ENCODE measurements around the gene ABCD1. TPM values are rescaled to one million over a fixed set of nuclear protein-coding genes. Genes with fewer than 3 reads are reported as not detected.
"Not testable (repeated sequence)": the region's sequence is repeated elsewhere in the genome, so short reads cannot be mapped to it uniquely, and the experiment has no call there.

ABCD1 gene
- total RNA-seq, 2 donors from 2014 or later = 9.7 to 97.8 TPM

GRCh38 chrX:153696100-153696499 is 28.6 kb upstream of the ABCD1 start:
- 80% methylated on average over 11 of the region's 15 CpGs for WGBS
- no peak overlapping the region for H3K4me3 ChIP-seq
- H3K4me1 ChIP-seq (replicated peaks) = no peaks in the 10 kb centered on the region
- DNase-seq (ENCODE audit: low spot score) = no peak
- no peaks in the 10 kb centered on the region for H3K27me3 ChIP-seq (replicated peaks; ENCODE audit: insufficient read depth)
- no peaks in the 10 kb centered on the region for H3K9me3 ChIP-seq
- no peak overlapping the region for H3K27ac ChIP-seq
- TF ChIP-seq CTCF (IDR thresholded peaks at IDR 0.05) = no peak
- no peak for TF ChIP-seq POLR2AphosphoS5 (IDR thresholded peaks at IDR 0.05)
- TF ChIP-seq POLR2A (IDR thresholded peaks at IDR 0.05) = no peak
- intact Hi-C loops (cut with DNase I) = no loop called here
- no peaks in the 10 kb centered on the region for H3K36me3 ChIP-seq

GRCh38 chrX:153696538-153696937 is 28.1 kb upstream of the ABCD1 start:
- H3K27me3 ChIP-seq (replicated peaks; ENCODE audit: insufficient read depth); H3K36me3 ChIP-seq; H3K4me3 ChIP-seq; H3K4me1 ChIP-seq (replicated peaks); DNase-seq (ENCODE audit: low spot score); H3K9me3 ChIP-seq; intact Hi-C loops (cut with DNase I); H3K27ac ChIP-seq: not testable (repeated sequence)
- WGBS = 56% methylated on average over 7 of the region's 10 CpGs

GRCh38 chrX:153696986-153697722 is 27.5 kb upstream of the ABCD1 start:
- H3K27me3 ChIP-seq (replicated peaks; ENCODE audit: insufficient read depth); H3K27ac ChIP-seq; H3K9me3 ChIP-seq; intact Hi-C loops (cut with DNase I); H3K4me3 ChIP-seq; DNase-seq (ENCODE audit: low spot score); H3K36me3 ChIP-seq; H3K4me1 ChIP-seq (replicated peaks): not testable (repeated sequence)
- WGBS = 68% methylated on average over 13 of the region's 16 CpGs

- H3K4me1 ChIP-seq (replicated peaks) = no peaks in the 10 kb centered on the region
- H3K36me3 ChIP-seq = no peaks in the 10 kb centered on the region
- H3K9me3 ChIP-seq = no peaks in the 10 kb centered on the region
- no peaks in the 10 kb centered on the region for H3K27me3 ChIP-seq (replicated peaks; ENCODE audit: insufficient read depth)
- H3K4me3 ChIP-seq = no peak overlapping the region
- TF ChIP-seq POLR2A (IDR thresholded peaks at IDR 0.05) = no peak
- TF ChIP-seq CTCF (IDR thresholded peaks at IDR 0.05) = no peak
- TF ChIP-seq POLR2AphosphoS5 (IDR thresholded peaks at IDR 0.05) = no peak
- WGBS = 79% methylated on average over 15 of the region's 16 CpGs
- intact Hi-C loops (cut with DNase I) = no loop called here
- no peak for DNase-seq (ENCODE audit: low spot score)
- H3K27ac ChIP-seq = no peak overlapping the region
These were observed 26.5 kb upstream of the ABCD1 start for GRCh38 chrX:153697924-153698865.

- DNase-seq (ENCODE audit: low spot score); H3K9me3 ChIP-seq; H3K4me1 ChIP-seq (replicated peaks); H3K4me3 ChIP-seq; H3K27me3 ChIP-seq (replicated peaks; ENCODE audit: insufficient read depth); H3K36me3 ChIP-seq; intact Hi-C loops (cut with DNase I): not testable (repeated sequence)
- 90% methylated on average over 7 of the region's 16 CpGs for WGBS
- peak overlapping the region in 1 of 2 donors; percentile 60 for H3K27ac ChIP-seq
These were observed 25.4 kb upstream of the ABCD1 start for GRCh38 chrX:153699210-153699783.

GRCh38 chrX:153699784-153700371 is 24.8 kb upstream of the ABCD1 start:
- 59% methylated on average over 4 of the region's 18 CpGs for WGBS
- not testable (repeated sequence) for H3K9me3 ChIP-seq; H3K4me1 ChIP-seq (replicated peaks); H3K27me3 ChIP-seq (replicated peaks; ENCODE audit: insufficient read depth); DNase-seq (ENCODE audit: low spot score); H3K4me3 ChIP-seq; H3K36me3 ChIP-seq
- intact Hi-C loops (cut with DNase I) = loop anchor here (10.0 kb wide), 1 partner anchor 145 kb away; no protein-coding TSS in a partner anchor
- peak overlapping the region; percentile 56 to 60 for H3K27ac ChIP-seq
